GM21576 (cell line): ENCODE measurements around the gene ZNG1E.
"Not testable (repeated sequence)": the region's sequence is repeated elsewhere in the genome, so short reads cannot be mapped to it uniquely, and the experiment has no call there.

Experiments used
- ATAC-seq: cut with Tn5 transposase; IDR thresholded peaks from one replicate; pipeline ENCODE4 v1.9.1; 2021; ENCODE audit warnings: mild to moderate bottlenecking, moderate library complexity; ENCODE audit not compliant: unreplicated experiment

The ZNG1E gene

GRCh38 chr9:65675589-65676021, at the start of gene ZNG1E:
Gene ZNG1E (plus strand): TSS chr9:65675928. CDS start chr9:65675977, 49 bp downstream.
- ATAC-seq = not testable (repeated sequence)

GRCh38 chr9:65673579-65673978, 2.1 kb upstream of the ZNG1E start:
- not testable (repeated sequence) for ATAC-seq

GRCh38 chr9:65675018-65675417, 710 bp upstream of the ZNG1E start:
- not testable (repeated sequence) for ATAC-seq

GRCh38 chr9:65676389-65676788, 661 bp downstream of the ZNG1E start:
- not testable (repeated sequence) for ATAC-seq

- not testable (repeated sequence) for ATAC-seq
Measured at GRCh38 chr9:65678533-65678932, 2.8 kb downstream of the ZNG1E start.

GRCh38 chr9:65703550-65703949, 27.8 kb downstream of the ZNG1E start:
- not testable (repeated sequence) for ATAC-seq

GRCh38 chr9:65714445-65714844, 38.7 kb downstream of the ZNG1E start:
- not testable (repeated sequence) for ATAC-seq

GRCh38 chr9:65737096-65737564, 61.4 kb downstream of the ZNG1E start, which contains the start of gene FOXD4L4:
Gene FOXD4L4 (plus strand): TSS chr9:65737146. CDS start chr9:65737146, 0 bp downstream.
- not testable (repeated sequence) for ATAC-seq

- ATAC-seq = not testable (repeated sequence)
Measured at GRCh38 chr9:65738133-65738532, 62.4 kb downstream of the ZNG1E start.
